WTC11 (cell line): Measurements from ENCODE around the gene SMAD6.

Experiments used
- ATF3 ChIP-seq: sonication (generic); formaldehyde crosslinking; conservative IDR thresholded peaks from 2 replicates; pipeline ENCODE4 v1.8.1; 2022; ENCODE audit warnings: mild to moderate bottlenecking, missing genetic modification reagents
- ATF6 ChIP-seq: sonication (generic); formaldehyde crosslinking; IDR thresholded peaks from 2 replicates; pipeline ENCODE4 v1.8.1; 2023; ENCODE audit warnings: mild to moderate bottlenecking, missing genetic modification reagents
- CTCF ChIP-seq: fragments of 200-600 bp; IDR thresholded peaks from 2 replicates; pipeline ENCODE4 v1.8.0; 2022; ENCODE audit warnings: antibody characterized with exemption
- ESRRA ChIP-seq: sonication (generic); formaldehyde crosslinking; IDR thresholded peaks from 2 replicates; pipeline ENCODE4 v1.8.1; 2022; ENCODE audit warnings: mild to moderate bottlenecking, missing genetic modification reagents, borderline replicate concordance
- ETV6 ChIP-seq: sonication (generic); formaldehyde crosslinking; IDR thresholded peaks from 2 replicates; pipeline ENCODE4 v1.8.1; 2022; ENCODE audit warnings: mild to moderate bottlenecking, missing genetic modification reagents
- HMGXB4 ChIP-seq: sonication (generic); formaldehyde crosslinking; IDR thresholded peaks from 2 replicates; pipeline ENCODE4 v1.8.1; 2023; ENCODE audit warnings: mild to moderate bottlenecking, moderate library complexity, missing genetic modification reagents
- NR2C2 ChIP-seq: sonication (generic); formaldehyde crosslinking; IDR thresholded peaks from 2 replicates; pipeline ENCODE4 v1.8.0; 2022; ENCODE audit warnings: mild to moderate bottlenecking, missing genetic modification reagents
- NR3C1 ChIP-seq: sonication (generic); formaldehyde crosslinking; conservative IDR thresholded peaks from 2 replicates; pipeline ENCODE4 v1.8.1; 2023; ENCODE audit warnings: low read depth, mild to moderate bottlenecking, missing genetic modification reagents
- ZNF138 ChIP-seq: sonication (generic); formaldehyde crosslinking; conservative IDR thresholded peaks from 2 replicates; pipeline ENCODE4 v1.8.1; 2022; ENCODE audit warnings: mild to moderate bottlenecking, moderate library complexity, missing genetic modification reagents
- ZNF219 ChIP-seq: sonication (generic); formaldehyde crosslinking; IDR thresholded peaks from 2 replicates; pipeline ENCODE4 v1.8.0; 2023; ENCODE audit warnings: missing genetic modification reagents, mild to moderate bottlenecking, borderline replicate concordance

GRCh38 chr15:66803749-66804148, 101.7 kb downstream of the SMAD6 start:
- TF ChIP-seq HMGXB4 = no peak
- no peak for TF ChIP-seq ESRRA
- TF ChIP-seq ZNF138 (CRISPR knock-in tag) = no peak
- no peak for TF ChIP-seq NR3C1 (CRISPR knock-in tag)
- no peak for TF ChIP-seq CTCF
- TF ChIP-seq ETV6 (CRISPR knock-in tag) = no peak
- no peak for TF ChIP-seq NR2C2
- TF ChIP-seq ZNF219 (CRISPR knock-in tag) = no peak
- no peak for TF ChIP-seq ATF3 (CRISPR knock-in tag)
- no peak for TF ChIP-seq ATF6 (CRISPR knock-in tag)
